ENCODE measurements around the gene TAS2R43.
"Not testable (repeated sequence)": the region's sequence is repeated elsewhere in the genome, so short reads cannot be mapped to it uniquely, and the experiment has no call there.

Gene TAS2R43, protein sequence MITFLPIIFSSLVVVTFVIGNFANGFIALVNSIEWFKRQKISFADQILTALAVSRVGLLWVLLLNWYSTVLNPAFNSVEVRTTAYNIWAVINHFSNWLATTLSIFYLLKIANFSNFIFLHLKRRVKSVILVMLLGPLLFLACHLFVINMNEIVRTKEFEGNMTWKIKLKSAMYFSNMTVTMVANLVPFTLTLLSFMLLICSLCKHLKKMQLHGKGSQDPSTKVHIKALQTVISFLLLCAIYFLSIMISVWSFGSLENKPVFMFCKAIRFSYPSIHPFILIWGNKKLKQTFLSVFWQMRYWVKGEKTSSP
- total RNA-seq: 0 to 1.8 (median 0.79) reads per million in 4 donors

- DNase-seq: no peak
These were observed at the start of gene TAS2R43 for GRCh38 chr12:11092128-11092527. Gene TAS2R43, minus strand, starts transcription at chr12:11092313. Its CDS starts 84 bp downstream, at chr12:11092229.

- no peak for DNase-seq
These were observed 44.0 kb upstream of the TAS2R43 start for GRCh38 chr12:11136075-11136474.

GRCh38 chr12:11134305-11134704 is 42.2 kb upstream of the TAS2R43 start, which contains the start of gene TAS2R30:
Gene TAS2R30, minus strand, starts transcription at chr12:11134644. Its CDS starts 400 bp downstream, at chr12:11134244.
- no peak for DNase-seq

- DNase-seq: no peak
These were observed 41.7 kb upstream of the TAS2R43 start for GRCh38 chr12:11133816-11134215.

- no peak for DNase-seq
These were observed 41.0 kb upstream of the TAS2R43 start for GRCh38 chr12:11133162-11133561.

GRCh38 chr12:11130999-11131398 is 38.9 kb upstream of the TAS2R43 start:
- no peak for DNase-seq

GRCh38 chr12:11130382-11130781 is 38.3 kb upstream of the TAS2R43 start:
- no peak for DNase-seq

GRCh38 chr12:11114130-11114529 is 22.0 kb upstream of the TAS2R43 start:
- not testable (repeated sequence) for DNase-seq

DNA sequence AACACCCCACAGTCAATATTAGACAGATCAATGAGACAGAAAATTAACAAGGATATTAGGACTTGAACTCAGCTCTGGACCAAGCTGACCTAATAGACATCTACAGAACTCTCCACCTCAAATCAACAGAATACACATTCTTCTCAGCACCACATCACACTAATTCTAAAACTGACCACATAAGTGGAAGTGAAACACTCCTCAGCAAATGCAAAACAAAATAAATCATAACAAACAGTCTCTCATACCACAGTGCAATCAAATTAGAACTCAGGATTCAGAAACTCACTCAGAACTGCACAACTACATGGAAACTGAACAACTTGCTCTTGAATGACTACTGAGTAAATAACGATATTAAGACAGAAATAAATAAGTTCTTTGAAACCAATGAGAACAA is 19.1 kb upstream of the TAS2R43 start:
- not testable (repeated sequence) for DNase-seq

GRCh38 chr12:11108862-11109261 is 16.7 kb upstream of the TAS2R43 start:
- no peak for DNase-seq

DNA sequence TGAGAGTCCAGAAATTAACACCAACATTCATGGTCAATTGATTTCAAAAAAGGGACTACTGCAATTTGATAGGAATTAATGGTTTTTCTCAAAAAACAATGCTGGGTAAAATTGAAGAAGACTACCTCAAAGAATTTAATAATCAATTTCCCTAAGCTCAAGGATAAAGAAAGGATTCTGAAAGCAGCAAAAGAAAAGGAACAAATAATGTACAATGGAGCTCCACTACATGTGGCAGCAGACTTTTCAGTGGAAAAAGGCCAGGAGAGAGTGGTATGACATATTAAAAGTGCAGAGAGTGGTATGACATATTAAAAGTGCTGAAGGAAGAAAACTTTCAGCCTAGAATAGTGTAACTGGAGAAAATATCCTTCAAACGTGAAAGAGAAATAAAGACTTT is 15.6 kb upstream of the TAS2R43 start:
- DNase-seq: no peak

DNA sequence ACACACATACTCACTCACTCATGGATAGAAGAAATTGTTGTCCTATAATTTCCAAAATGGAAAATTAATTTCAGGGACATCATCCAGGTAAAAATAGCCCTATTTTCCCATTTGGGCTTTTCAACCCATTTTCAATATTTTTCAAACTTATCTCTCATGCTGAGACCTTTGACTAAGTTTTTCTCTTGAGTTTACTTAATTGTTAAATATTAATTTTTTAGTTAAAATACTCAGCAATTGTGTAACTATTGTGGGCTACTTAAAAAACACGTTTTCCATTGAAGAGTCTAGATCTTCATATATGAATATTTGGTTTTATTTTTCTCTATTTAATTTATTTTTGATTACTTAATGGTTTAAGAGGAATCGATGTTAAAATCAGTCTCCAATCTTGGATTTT is 14.2 kb upstream of the TAS2R43 start:
- DNase-seq: no peak

DNA sequence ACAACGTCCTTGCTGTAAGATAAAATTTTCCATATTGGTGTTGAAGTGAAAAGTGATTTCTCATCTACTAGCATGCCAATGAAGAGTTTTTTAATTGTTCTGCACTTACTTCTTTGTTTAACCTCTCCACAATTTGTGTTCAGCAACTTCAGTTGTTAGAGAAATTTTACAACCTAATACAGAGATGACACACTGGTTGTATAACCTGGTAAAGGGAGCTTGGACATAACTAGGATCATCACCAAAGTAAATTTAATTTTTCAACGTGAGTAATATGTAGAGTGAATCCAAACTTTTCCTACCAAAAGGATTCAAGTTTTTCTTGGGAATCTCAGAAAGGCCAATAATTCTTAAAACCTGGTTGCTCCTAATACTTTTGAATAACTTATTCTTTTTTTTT is 13.4 kb upstream of the TAS2R43 start:
- DNase-seq: no peak

DNA sequence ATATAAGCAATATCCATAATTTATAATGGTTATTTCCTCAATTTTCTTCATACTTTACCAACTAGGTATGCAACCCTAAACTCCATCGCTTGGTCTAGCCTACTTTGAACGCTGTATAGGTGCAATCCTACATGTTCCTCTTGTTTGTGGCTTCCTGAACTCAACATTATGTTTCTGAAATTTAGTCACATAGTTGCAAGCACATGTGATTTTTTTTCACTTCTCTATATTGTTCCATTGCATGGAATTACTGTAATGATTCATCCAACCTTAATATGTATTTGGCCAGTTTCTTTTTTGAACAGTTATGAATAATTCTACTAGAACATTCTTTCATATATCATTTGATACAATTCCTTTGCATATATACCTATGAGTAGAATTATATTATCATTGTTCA is 2.8 kb upstream of the TAS2R43 start:
- DNase-seq: not testable (repeated sequence)

DNA sequence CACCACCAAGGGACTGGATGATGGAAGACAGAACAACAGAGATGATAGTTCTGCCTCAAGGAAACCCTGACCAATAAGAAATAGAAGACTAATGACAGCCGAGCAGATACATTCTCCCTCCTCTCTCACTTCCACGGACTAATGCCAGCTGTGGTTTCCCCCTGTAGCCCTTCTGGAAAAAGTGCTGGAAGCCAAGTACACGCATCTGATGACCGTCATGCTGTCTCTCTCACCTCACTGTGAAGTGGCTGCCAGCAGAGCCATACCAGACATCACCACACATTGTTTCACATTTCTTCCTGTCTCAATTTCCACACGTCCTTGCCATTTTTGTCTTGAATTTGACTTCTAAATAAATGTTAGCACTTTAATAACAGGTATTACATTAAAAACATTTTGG is 2.9 kb downstream of the TAS2R43 start:
- DNase-seq: no peak

DNA sequence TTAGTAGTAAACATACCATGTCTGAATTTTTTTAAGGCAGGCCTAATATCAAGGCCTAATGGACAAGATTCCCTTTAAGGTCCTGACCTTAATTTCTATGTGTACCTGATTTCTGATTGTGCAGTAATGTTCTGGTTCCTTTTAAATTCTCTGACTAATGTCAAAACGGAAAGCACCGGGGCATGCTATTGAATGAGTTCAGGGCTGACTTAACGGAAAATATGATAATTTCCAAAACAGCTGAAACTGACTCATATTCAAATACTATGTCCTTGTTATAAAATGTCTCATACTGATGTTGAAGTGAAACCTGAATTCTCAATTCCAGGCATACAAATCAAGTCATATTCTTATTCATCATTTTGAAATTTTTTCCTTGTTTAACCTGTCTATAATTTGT is 6.7 kb downstream of the TAS2R43 start:
- peak in 1 of 5 donors; percentile 45 for DNase-seq

DNA sequence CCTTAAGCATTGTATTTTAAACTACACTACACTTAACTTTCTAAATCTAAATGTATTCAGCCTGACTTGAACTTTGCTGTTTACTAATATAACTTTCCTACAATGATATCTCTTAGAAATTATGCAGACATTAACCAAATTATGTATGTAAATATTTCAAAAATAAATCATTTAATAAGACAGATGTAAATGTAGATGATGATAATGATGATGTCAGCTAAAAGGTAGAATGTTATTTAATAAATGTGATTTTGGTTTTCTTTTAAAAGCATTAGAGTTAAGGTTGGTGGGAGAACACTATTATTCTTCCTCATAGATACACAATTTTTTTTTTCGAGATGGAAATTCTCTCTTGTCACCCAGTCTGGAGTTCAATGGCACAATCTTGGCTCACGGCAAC is 10.1 kb downstream of the TAS2R43 start:
- no peak for DNase-seq

DNA sequence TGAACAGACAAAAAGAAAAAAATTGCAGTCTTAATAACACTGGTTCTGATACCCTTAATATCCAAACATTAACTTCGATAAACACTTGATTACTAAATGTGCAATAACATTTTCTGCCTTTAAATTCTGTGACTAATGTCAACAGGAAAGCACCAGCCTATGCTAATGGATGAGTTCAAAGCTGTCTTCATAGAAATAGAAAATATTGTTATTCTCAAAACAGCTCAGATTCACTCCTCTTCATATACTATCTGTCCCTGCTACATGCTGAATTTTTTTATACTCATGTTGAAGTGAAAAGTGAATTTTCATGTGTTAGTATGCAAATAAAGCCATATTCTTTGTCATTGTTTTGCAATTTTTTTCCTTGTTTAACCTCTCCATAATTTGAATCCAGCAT is 13.9 kb downstream of the TAS2R43 start:
- DNase-seq: no peak

- no peak for DNase-seq
These were observed 16.5 kb downstream of the TAS2R43 start for GRCh38 chr12:11075642-11076041.

GRCh38 chr12:11071414-11071813 is 20.7 kb downstream of the TAS2R43 start:
- DNase-seq: no peak

DNA sequence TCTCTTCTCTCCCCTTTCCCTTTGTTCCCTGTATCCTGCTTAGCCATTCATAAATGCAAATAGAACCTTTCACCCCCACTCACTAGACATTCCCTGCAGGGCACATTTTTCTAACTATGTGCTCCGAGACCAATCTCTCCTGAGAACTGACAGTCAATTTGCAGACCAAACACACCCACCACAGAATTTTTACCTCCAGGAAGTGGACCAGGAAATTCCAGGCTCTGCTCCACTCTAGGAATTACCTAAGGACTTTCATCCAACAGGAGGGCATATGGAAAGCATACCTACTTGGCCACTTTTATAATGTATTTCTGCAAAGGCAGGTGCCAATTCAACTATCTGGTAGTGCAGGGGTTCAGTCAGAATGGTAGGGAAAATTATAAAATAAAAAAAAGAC is 21.1 kb downstream of the TAS2R43 start:
- DNase-seq: no peak

GRCh38 chr12:11069854-11070365 is 22.2 kb downstream of the TAS2R43 start:
- no peak for DNase-seq

DNA sequence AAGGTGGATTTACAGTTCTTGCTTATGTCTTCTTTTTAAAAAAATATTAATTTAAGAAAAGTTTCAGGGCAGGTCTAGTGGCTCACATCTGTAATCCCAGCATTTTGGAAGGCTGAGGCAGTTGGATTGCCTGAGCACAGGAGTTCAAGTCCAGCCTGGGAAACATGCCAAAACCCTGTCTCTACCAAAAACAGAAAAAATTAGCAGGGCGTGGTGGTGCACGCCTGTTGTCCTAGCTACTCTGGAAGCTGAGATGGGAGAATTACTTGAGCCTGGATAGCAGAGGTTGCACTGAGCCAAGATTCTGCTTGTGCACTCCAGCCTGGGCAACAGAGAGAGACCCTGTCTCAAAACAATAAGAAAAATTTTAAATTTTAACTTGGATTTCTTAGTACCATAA is 24.6 kb downstream of the TAS2R43 start:
- DNase-seq: no peak

GRCh38 chr12:11062194-11062593 is 29.9 kb downstream of the TAS2R43 start, which contains the start of gene TAS2R46:
Gene TAS2R46, minus strand, starts transcription at chr12:11062294. Its CDS starts 0 bp downstream, at chr12:11062294.
- not testable (repeated sequence) for DNase-seq

- DNase-seq: no peak
These were observed 32.3 kb downstream of the TAS2R43 start for GRCh38 chr12:11059784-11060183.

All from T-helper 1 cell (primary cell).